Measurements from ENCODE around the gene TRIP11. TPM values are rescaled to one million over a fixed set of nuclear protein-coding genes. Genes with fewer than 3 reads are reported as not detected.

Gene TRIP11
- total and polyA plus RNA-seq, 2 of the 13 experiments (the other 11 are each of a cell fraction or from before 2014, with no cell fraction given), result 10.9 to 32.8 TPM

DNA sequence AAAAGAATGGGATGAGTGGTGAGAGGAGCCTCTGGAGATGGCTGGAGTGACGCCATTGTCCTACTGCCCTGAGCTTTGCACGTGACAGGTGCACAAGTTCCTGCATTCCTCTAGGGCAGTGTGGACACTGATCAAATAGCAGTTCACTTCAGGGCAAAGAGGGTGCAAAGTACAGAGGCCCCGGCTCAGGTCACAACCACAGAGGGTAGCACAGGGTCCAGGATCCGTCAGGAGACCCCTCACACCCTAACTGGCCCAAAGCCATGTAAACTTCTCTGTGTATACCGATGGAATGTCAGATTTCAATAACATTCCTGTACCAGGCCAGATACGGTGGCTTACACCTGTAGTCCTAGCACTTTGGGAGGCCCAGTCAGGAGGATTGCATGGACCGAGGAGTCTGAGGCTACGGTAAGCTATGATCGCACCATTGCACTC lies 82.0 kb downstream of the TRIP11 start (continued):
- TF ChIP-seq ZNF414 (CRISPR knock-in tag; IDR thresholded peaks at IDR 0.05), result peak; percentile 76
- peak; percentile 45; the same call in 1 of the 2 replicates for TF ChIP-seq TCF7 (IDR thresholded peaks at IDR 0.05; ENCODE audit: low read depth)
- peak; percentile 77 for TF ChIP-seq ZEB1 (IDR thresholded peaks at IDR 0.05; ENCODE audit: insufficient replicate concordance, low read depth)
- peak; percentile 95 for TF ChIP-seq MLX (CRISPR knock-in tag; IDR thresholded peaks at IDR 0.05)
- TF ChIP-seq ZBTB38 (CRISPR knock-in tag; IDR thresholded peaks at IDR 0.05), result peak; percentile 30
- TF ChIP-seq ATF7-NPFF (CRISPR knock-in tag; IDR thresholded peaks at IDR 0.05; ENCODE audit: low read depth), result no peak
- no peak for TF ChIP-seq POLR2A (IDR thresholded peaks at IDR 0.05; ENCODE audit: insufficient read depth in 1 of 2, low read depth in 2 of 2, low read length in 2 of 2)
- TF ChIP-seq ZFP1 (CRISPR knock-in tag; IDR thresholded peaks at IDR 0.05), result 0 out of 2 replicates have a peak, but pooled peaks have one; percentile 60
- peak; percentile 26; the same call in 1 of the 2 replicates for TF ChIP-seq CREB1 (IDR thresholded peaks at IDR 0.05)
- no peak for TF ChIP-seq CREB1 (CRISPR knock-in tag; IDR thresholded peaks at IDR 0.05)
- TF ChIP-seq, protein P1, sequence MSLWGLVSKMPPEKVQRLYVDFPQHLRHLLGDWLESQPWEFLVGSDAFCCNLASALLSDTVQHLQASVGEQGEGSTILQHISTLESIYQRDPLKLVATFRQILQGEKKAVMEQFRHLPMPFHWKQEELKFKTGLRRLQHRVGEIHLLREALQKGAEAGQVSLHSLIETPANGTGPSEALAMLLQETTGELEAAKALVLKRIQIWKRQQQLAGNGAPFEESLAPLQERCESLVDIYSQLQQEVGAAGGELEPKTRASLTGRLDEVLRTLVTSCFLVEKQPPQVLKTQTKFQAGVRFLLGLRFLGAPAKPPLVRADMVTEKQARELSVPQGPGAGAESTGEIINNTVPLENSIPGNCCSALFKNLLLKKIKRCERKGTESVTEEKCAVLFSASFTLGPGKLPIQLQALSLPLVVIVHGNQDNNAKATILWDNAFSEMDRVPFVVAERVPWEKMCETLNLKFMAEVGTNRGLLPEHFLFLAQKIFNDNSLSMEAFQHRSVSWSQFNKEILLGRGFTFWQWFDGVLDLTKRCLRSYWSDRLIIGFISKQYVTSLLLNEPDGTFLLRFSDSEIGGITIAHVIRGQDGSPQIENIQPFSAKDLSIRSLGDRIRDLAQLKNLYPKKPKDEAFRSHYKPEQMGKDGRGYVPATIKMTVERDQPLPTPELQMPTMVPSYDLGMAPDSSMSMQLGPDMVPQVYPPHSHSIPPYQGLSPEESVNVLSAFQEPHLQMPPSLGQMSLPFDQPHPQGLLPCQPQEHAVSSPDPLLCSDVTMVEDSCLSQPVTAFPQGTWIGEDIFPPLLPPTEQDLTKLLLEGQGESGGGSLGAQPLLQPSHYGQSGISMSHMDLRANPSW (CRISPR knock-in tag; IDR thresholded peaks at IDR 0.05; ENCODE audit: borderline replicate concordance), result peak; percentile 55; the same call in 1 of the 2 replicates
- TF ChIP-seq ZNF496 (CRISPR knock-in tag; IDR thresholded peaks at IDR 0.05; ENCODE audit: insufficient replicate concordance), result no peak
- TF ChIP-seq KDM6A (CRISPR knock-in tag; IDR thresholded peaks at IDR 0.05; ENCODE audit: low read depth), result peak; percentile 94
- 0 out of 2 replicates have a peak, but pooled peaks have one; percentile 53 for TF ChIP-seq PHF21A (CRISPR knock-in tag; IDR thresholded peaks at IDR 0.05)
- TF ChIP-seq YEATS4 (CRISPR knock-in tag; IDR thresholded peaks at IDR 0.05; ENCODE audit: borderline replicate concordance), result no peak
- TF ChIP-seq NR2C2 (CRISPR knock-in tag; IDR thresholded peaks at IDR 0.05; ENCODE audit: borderline replicate concordance), result peak; percentile 70
- TF ChIP-seq, protein P2, sequence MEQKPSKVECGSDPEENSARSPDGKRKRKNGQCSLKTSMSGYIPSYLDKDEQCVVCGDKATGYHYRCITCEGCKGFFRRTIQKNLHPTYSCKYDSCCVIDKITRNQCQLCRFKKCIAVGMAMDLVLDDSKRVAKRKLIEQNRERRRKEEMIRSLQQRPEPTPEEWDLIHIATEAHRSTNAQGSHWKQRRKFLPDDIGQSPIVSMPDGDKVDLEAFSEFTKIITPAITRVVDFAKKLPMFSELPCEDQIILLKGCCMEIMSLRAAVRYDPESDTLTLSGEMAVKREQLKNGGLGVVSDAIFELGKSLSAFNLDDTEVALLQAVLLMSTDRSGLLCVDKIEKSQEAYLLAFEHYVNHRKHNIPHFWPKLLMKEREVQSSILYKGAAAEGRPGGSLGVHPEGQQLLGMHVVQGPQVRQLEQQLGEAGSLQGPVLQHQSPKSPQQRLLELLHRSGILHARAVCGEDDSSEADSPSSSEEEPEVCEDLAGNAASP (CRISPR knock-in tag; IDR thresholded peaks at IDR 0.05; ENCODE audit: borderline replicate concordance), result peak; percentile 99
- no peak for TF ChIP-seq SUZ12 (IDR thresholded peaks at IDR 0.05; ENCODE audit: low read depth, low read length)
- TF ChIP-seq POGZ (CRISPR knock-in tag; IDR thresholded peaks at IDR 0.05), result peak; percentile 95
- peak; percentile 96 for TF ChIP-seq TEAD3 (CRISPR knock-in tag; optimal IDR thresholded peaks at IDR 0.05; ENCODE audit: borderline replicate concordance)
- TF ChIP-seq SALL1 (CRISPR knock-in tag; IDR thresholded peaks at IDR 0.05), result peak; percentile 98
- TF ChIP-seq ZNF326 (CRISPR knock-in tag; IDR thresholded peaks at IDR 0.05; ENCODE audit: borderline replicate concordance), result no peak
- no peak for TF ChIP-seq ZNF614 (CRISPR knock-in tag; IDR thresholded peaks at IDR 0.05; ENCODE audit: borderline replicate concordance)
- TF ChIP-seq SRSF9 (IDR thresholded peaks at IDR 0.05; ENCODE audit: borderline replicate concordance, insufficient read depth, low read depth, low read length, poor library complexity, severe bottlenecking), result no peak
- TF ChIP-seq PAX8 (CRISPR knock-in tag; IDR thresholded peaks at IDR 0.05; ENCODE audit: borderline replicate concordance), result no peak
- TF ChIP-seq GATAD2A (CRISPR knock-in tag; IDR thresholded peaks at IDR 0.05), result peak; percentile 88
- TF ChIP-seq SKI (IDR thresholded peaks at IDR 0.05; ENCODE audit: partially characterized antibody), result peak; percentile 18
- no peak for TF ChIP-seq RBM22 (optimal IDR thresholded peaks at IDR 0.05; ENCODE audit: low read length)

All from HepG2 (cell line).